Measurements from ENCODE around the gene OXSR1. TPM values are rescaled to one million over a fixed set of nuclear protein-coding genes. Genes with fewer than 3 reads are reported as not detected.
"Not testable (repeated sequence)": the region's sequence is repeated elsewhere in the genome, so short reads cannot be mapped to it uniquely, and the experiment has no call there.

Gene OXSR1
- polyA plus RNA-seq, 4 donors = 48.1 to 51.2 (median 49.7) TPM

DNA sequence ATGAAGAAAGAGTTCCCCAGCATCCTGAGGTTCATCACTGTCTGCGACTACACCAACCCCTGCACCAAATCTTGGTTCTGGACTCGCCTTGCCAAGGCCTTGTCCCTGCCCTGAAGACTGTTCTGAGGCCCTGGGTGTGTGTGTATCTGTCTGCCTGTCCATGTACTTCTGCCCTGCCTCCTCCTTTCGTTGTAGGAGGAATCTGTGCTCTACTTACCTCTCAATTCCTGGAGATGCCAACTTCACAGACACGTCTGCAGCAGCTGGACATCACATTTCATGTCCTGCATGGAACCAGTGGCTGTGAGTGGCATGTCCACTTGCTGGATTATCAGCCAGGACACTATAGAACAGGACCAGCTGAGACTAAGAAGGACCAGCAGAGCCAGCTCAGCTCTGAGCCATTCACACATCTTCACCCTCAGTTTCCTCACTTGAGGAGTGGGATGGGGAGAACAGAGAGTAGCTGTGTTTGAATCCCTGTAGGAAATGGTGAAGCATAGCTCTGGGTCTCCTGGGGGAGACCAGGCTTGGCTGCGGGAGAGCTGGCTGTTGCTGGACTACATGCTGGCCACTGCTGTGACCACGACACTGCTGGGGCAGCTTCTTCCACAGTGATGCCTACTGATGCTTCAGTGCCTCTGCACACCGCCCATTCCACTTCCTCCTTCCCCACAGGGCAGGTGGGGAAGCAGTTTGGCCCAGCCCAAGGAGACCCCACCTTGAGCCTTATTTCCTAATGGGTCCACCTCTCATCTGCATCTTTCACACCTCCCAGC is 24.0 kb upstream of the OXSR1 start:
- DNase-seq (ENCODE audit: low read depth in 4 of 4, low spot score in 3 of 4) = no peak

- DNase-seq (ENCODE audit: low read depth in 4 of 4, low spot score in 3 of 4) = no peak
Measured at GRCh38 chr3:38141952-38142273, 23.4 kb upstream of the OXSR1 start.

- DNase-seq (ENCODE audit: low read depth in 4 of 4, low spot score in 3 of 4) = no peak
Measured at GRCh38 chr3:38142959-38143358, 22.4 kb upstream of the OXSR1 start.

GRCh38 chr3:38143511-38143910 is 21.8 kb upstream of the OXSR1 start:
- no peak for DNase-seq (ENCODE audit: low read depth in 4 of 4, low spot score in 3 of 4)

- DNase-seq (ENCODE audit: low read depth in 4 of 4, low spot score in 3 of 4) = no peak
Measured at GRCh38 chr3:38146504-38146903, 18.8 kb upstream of the OXSR1 start.

- no peak for DNase-seq (ENCODE audit: low read depth in 4 of 4, low spot score in 3 of 4)
Measured at GRCh38 chr3:38147421-38147820, 17.9 kb upstream of the OXSR1 start.

DNA sequence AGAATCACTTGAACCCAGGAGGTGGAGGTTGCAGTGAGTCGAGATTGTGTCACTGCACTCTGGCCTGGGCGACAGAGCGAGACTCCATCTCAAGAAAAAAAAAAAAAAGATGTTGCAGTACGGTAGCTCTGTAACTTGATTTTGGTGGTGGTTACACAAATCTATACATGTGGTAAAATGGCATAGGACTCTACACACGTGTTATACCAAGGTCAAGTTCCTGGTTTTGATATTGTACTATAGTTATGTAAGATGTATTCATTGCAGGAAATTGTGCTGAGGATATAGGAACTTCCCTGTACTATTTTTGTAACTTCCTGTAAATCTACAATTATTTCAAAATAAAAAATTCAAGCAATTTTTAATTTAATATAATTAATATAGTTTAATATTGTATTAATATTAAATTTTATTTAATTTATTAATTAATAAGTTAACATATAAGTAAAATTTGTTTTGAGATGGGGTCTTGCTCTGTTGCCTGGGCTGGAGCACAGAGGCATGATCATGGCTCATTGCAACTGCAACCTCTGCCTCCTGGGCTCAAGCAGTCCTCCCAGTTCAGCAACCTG is 16.9 kb upstream of the OXSR1 start:
- DNase-seq (ENCODE audit: low read depth in 4 of 4, low spot score in 3 of 4) = no peak

DNA sequence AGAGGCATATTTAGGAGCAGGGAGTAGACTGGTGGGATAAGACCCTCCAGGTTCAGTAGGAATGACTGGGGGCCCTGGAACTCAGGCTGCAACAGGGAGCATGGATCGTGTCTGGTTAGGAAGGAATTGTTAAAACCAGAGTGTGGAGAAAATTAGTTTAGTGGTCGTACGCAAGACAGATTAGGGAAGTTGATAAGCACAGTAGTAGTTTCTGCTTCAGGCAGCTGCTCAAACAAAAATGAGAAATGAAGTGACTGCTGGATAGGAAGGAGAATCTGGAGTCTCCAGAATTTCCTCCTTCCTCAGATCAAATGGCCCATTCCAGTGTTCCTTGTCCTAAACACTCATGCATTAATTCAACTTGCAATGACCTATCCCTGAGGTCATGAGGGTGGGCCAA is 15.6 kb upstream of the OXSR1 start:
- no peak for DNase-seq (ENCODE audit: low read depth in 4 of 4, low spot score in 3 of 4)

GRCh38 chr3:38150780-38151528 is 14.4 kb upstream of the OXSR1 start:
- no peak for DNase-seq (ENCODE audit: low read depth in 4 of 4, low spot score in 3 of 4)

DNA sequence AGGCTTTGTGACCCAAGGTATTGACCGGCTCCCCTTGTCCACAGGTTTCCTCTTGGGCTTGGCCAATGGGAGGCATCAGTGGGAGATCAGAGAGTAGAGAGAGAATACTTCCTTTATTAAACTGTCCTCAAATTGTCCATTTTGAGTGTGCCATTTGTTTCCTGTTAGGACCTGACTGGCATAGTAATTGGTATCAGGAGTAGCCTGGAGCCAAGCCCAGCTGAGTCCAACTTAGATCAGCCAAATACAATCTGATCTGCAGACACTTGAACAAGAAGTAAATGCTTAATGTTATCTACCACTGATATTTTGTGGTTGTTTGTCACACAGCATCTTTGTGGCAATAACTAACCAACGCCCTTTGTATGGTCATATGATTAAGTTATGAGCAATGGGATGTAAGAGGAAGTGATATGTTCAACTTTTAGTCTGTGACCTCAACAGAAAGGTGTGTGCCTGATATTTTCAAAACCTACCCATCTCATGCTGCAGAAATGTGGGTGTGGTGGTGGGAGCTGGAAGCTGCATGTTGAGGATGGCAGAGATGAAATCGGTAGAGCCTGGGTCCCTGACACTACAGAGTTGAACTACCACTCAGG is 13.6 kb upstream of the OXSR1 start:
- no peak for DNase-seq (ENCODE audit: low read depth in 4 of 4, low spot score in 3 of 4)

DNA sequence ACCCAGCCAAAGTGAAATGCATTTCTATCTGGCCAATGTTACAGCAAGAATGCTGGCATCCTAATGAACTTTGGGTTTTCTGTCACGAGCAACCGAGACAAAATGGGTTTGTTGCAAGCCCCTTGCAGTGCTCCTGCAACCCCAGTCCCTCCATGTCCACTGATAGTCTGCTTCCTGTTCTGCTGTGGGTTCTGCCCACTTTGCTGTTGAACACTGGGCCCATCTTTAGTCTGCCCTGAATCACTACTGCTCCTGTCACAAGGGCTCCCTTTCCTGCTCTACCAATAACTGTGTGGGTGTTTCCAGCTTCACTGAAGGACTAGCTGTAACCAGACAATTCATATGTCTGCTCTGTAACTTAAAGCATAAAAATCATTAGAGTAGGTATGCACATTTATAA is 12.7 kb upstream of the OXSR1 start:
- DNase-seq (ENCODE audit: low read depth in 4 of 4, low spot score in 3 of 4) = no peak

DNA sequence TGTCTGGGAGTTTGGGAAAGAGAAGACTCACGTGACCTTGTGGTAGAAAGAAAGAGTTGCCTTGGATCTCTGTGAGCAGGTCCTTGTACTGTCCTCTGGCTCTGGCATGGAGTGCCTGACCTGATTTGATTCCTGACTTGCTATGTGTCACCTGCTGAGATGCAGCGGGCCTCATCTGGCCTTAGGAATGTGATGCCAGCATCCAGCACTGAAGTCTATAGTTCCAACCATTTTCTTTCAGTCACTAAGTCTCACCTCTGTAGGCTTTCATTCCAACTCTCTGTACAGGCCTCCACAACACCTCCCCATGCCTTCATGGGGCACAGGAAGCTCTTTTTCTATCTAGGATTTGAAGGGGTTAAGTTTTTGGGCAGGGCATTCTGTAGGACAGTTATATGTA is 12.1 kb upstream of the OXSR1 start:
- DNase-seq (ENCODE audit: low read depth in 4 of 4, low spot score in 3 of 4) = no peak

- no peak for DNase-seq (ENCODE audit: low read depth in 4 of 4, low spot score in 3 of 4)
Measured at GRCh38 chr3:38154033-38154494, 11.3 kb upstream of the OXSR1 start.

DNA sequence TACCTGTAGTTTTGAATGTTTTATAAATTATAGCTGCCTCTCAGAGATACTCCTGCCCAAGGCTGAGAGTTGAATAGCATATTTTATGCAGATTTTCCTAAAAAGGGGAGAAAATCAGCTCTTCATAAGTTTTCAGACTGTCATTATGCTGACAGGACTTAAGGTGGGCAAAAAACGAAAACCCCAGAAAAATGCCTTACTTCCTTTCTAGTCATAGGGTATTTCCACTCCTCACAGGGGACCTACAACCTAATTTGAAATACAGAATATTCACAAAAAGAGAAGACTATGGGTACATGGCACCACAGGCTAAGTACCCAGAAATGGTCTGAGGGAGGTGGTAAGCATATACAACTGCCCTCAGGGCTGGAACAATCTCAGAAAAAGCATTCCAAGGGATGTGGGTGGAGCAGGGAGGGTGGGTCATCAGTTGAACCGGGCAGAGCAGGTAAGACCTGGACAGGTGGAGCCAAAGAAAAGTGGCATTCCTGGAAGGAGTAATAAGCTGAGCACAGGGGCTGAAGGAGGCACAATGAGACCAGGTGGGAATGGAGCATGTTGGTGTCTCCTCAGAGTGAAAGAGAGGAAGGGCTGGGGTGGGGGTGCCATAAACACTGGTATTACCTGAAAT is 10.6 kb upstream of the OXSR1 start:
- no peak for DNase-seq (ENCODE audit: low read depth in 4 of 4, low spot score in 3 of 4)

DNA sequence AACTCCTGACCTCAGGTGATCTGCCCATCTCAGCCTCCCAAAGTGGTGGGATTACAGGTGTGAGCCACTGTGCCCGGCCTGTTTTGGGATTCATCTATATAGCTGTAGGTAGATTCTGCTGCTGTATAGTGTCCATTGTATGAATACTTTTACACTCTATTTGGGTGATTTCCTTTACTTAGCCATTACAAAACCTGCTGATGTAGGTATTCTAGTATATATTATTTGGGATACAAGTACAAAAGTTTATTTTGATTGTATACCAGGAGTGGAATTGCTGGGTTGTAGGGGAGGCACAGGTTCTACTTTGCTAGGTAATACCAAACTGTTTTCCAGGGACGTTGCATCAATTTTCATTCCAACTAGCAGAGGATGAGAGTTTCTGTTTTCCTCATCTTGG is 9.5 kb upstream of the OXSR1 start:
- DNase-seq (ENCODE audit: low read depth in 4 of 4, low spot score in 3 of 4) = no peak

DNA sequence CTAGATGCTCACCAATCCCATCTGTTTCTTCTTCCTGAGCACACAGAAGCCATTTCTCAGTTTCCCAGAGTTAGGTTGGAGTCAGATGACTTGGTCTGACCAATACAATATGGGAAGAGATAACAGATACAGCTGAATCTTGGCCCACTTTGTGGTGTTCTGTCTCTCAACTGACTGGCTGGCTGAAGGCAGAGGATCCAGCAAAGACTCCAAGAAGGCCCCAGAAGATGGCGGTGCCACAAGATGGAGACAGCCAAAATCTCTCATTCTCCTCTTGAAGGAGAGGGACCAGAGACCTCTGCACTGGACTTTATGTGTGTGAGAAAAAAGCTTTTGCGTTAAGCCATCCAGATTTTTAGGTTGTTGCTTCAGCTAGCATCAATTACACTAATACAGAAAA is 8.2 kb upstream of the OXSR1 start:
- DNase-seq (ENCODE audit: low read depth in 4 of 4, low spot score in 3 of 4) = no peak

- no peak for DNase-seq (ENCODE audit: low read depth in 4 of 4, low spot score in 3 of 4)
Measured at GRCh38 chr3:38157595-38157994, 7.7 kb upstream of the OXSR1 start.

- DNase-seq (ENCODE audit: low read depth in 4 of 4, low spot score in 3 of 4) = no peak
Measured at GRCh38 chr3:38158472-38158871, 6.9 kb upstream of the OXSR1 start.

DNA sequence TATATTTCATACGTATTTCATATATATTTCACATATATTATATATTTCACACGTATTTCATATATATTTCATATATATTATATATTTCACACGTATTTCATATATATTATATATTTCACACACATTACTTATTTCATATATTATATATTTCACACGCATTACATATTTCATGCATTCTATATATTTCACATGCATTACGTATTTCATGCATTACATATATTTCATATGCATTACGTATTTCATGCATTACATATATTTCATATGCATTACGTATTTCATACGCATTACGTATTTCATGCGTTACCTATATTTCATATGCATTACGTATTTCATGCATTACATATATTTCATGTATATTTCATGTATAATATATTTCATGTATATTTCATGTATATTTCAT is 4.6 kb upstream of the OXSR1 start:
- DNase-seq (ENCODE audit: low read depth in 4 of 4, low spot score in 3 of 4) = not testable (repeated sequence)

GRCh38 chr3:38163117-38163840 is 2.1 kb upstream of the OXSR1 start:
- no peak for DNase-seq (ENCODE audit: low read depth in 4 of 4, low spot score in 3 of 4)

Measured in right renal pelvis (tissue), 4 donors.